Measurements from ENCODE around the gene DHRSX.
"Not testable (repeated sequence)": the region's sequence is repeated elsewhere in the genome, so short reads cannot be mapped to it uniquely, and the experiment has no call there.

The DHRSX gene

DNA sequence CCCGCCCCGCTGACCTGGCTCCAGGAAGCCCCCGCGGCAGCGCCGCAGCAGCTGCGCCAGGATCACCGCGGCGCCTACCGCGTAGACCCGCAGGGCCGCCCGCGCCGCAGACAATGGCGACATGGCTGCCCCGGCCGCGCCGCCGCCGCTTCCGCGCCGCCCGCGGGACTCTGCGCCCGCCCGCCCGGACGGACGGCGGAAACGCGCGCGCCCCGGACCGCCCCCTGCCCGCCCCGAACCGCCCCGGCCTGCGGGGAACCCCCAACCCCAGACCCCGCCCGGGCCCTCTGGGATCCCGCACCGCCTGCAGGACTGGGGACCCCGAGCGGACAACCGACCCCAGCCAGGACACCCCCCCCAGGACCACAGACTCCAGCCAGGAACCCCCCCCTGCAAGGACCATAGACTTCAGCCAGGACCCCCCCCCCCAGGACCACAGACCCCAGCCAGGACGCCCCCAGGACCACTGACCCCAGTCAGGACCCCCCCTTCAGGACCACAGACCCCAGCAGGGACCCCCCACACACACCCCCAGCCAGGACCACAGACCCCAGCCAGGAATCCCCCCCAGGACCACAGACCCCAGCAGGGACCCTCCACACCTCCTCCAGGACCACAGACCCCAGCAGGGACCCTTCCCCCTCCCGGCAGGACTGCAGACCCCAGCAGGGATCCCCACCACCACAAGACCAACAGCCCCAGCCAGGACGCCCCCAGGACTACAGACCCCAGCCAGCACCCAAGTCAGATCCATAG, at the start of gene DHRSX, which contains the start of gene ZBED1:
TSS of gene DHRSX (minus strand) at position 174 of the 756 bp plus-strand sequence. CDS start at position 123, 51 bp downstream.
TSS of gene ZBED1 (minus strand) at position 174 of the 756 bp plus-strand sequence. CDS start 10,257 bp downstream, outside the sequence.
- DNase-seq (ENCODE audit: low read depth) = peak; percentile 17

DNA sequence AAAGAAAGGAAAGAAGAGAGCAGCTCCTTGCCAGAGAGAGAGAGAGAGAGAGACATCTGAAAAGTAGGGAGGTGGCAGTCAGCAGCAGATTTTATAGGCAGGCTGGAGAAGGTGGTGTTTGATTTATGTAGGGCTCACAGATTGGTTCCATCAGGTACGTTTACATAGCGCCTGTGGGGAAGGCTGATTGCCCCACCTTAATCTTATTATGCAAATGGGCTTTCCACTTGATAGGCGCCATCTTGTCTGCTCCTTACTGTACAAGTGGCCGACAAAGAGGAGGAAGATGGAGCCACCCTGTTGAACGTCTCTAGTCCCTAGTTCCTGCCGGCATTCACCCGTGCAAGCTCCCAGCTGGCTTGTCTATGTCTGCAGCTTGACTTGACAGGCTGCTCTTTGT, 49.1 kb upstream of the DHRSX start:
- no peak for DNase-seq (ENCODE audit: low read depth)

DNA sequence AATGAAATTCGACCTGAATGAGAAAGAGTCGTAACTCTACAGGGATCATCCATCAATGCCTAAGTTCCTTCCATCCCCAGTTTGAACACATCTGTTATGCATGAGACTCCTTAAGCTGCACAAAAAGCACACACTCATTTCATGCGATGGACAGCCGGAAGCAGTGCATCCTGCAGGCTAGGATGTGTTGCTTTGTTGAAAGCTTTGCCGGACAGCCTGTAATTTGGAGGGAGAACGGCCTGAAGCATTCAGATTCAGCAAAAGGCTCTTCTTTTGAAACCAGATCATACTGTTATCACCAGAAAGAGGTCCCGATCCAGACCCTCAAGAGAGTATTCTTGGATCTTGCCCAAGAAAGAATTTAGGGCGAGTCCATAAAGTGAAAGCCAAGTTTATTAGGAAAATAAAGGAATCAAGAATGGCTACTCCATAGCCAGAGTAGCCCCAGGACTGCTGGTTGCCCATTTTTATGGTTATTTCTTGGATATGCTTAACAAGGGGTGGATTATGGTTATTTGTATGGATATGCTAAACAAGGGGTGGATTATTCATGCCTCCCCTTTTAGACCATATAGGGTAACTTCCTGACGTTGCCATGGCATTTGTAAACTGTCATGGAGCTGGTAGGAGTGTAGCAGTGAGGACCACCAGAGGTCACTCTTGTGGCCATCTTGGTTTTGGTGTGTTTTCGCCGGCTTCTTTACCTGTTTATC, 48.1 kb upstream of the DHRSX start:
- no peak for DNase-seq (ENCODE audit: low read depth)

GRCh38 chrX:2547736-2548135, 47.0 kb upstream of the DHRSX start:
- DNase-seq (ENCODE audit: low read depth) = no peak

DNA sequence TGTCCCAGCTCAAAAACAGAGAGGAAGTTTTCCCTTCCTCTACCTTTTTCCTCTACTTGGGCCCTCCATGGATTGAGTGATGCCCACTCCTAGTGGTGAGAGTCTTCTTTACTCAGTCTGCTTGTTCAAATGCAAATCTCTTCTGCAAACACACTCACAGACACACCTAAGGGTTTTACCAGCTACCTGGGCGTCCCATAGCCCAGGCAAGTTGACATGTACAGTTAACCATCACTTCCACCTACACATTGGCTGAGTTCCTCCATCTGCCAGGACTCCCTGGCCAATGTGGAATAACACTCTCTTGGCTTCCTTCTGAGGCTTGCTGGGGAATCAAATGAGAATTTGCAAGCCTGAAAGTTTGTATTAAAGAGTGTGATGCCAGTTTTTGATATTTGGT, 45.7 kb upstream of the DHRSX start:
- no peak for DNase-seq (ENCODE audit: low read depth)

DNA sequence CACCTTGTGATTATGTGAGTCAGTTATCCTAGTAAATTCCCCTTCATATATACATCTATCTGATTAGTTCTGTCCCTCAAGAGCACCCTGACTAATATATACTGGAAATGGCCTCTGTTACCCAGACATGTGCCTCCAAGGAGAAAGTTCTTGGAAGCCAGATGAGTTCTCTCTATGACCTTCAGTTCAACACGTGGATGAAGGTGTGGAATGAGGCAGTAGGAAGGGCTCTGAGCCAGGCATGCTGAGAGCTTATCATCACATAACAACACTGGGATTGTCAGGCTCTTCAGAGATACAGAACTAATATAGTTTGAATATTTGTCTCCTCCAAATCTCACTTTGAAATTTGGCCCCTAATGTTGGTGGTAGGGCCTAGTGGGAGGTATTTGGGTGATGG, 44.4 kb upstream of the DHRSX start:
- DNase-seq (ENCODE audit: low read depth) = no peak

GRCh38 chrX:2542826-2543521, 42.2 kb upstream of the DHRSX start:
- DNase-seq (ENCODE audit: low read depth) = no peak

DNA sequence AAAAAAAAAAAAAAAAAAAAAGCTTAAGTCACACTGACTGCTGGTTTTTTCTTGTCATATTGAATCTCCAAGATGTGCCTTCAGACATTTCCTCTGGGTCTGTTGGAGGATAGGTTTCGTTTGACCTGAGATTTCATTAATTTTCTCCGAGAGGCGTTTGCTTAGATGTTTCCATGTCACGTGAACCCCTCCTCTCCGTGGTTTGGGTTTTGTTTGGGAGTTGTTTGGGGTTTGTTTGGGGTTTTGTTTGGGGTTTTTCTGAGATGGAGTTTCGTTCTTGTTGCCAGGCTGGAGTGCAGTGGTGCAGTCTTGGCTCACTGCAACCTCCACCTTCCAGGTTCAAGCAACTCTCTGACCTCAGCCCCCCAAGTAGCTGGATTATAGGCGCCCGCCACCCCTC, 40.8 kb upstream of the DHRSX start:
- no peak for DNase-seq (ENCODE audit: low read depth)

DNA sequence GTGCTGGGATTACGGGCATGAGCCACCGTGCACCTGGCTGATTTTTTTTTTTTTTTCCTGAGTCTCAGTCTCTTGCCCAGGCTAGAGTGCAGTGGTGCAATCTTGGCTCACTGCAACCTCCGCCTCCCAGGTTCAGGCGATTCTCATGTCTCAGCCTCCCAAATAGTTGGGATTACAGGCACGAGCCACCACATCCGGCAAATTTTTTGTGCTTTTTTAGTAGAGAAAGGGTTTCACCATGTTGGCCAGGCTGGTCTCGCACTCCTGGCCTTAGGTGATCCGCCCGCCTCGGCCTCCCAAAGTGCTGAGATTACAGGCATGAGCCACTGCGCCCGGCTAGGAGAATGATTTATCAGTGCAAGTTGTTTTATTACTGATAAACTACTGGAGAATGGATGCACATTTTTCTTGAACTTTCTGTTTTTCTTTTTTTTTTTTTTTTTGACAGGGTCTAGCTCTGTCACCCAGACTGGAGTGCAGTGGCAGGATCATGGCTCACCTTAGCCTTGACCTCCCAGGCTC, 39.7 kb upstream of the DHRSX start:
- no peak for DNase-seq (ENCODE audit: low read depth)

DNA sequence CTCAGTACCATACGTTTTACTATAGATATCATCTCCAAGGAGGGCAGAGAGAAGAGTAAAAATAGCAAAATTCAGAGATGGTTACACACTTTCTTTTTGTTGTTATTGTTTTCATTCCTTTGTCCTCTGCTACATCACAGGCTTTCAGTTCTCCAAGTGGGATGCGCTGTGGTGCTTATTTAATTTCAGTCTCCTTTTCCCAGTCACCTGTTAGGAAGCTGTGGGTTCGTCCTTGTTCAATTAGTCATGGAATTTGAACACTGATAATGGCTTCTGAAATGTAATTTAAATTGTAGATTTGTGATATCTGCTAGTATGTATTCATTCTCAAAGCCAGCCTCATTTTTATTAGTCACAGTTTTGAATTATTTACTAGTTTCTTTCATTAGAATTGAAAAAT, 38.8 kb upstream of the DHRSX start:
- no peak for DNase-seq (ENCODE audit: low read depth)

- no peak for DNase-seq (ENCODE audit: low read depth)
Measured at GRCh38 chrX:2538031-2538757, 37.4 kb upstream of the DHRSX start.

GRCh38 chrX:2536974-2537373, 36.2 kb upstream of the DHRSX start:
- DNase-seq (ENCODE audit: low read depth) = no peak

DNA sequence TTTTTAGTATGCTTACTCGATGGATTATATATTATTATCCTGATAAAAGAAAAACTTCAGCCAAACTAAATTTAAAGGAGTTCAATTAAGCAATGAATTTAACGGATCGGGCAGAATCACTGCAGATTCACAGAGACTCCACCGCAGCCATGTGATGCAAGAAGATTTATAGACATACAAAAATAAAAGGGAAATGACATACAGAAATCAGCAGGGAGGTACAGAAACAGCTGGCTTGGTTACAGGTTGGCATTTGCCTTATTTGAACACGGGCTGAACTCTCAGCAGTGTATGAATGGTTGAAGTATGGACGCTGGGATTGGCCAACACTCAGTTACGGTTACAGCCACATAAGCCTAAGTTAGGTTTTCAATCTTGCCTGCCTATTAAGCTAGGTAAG, 35.4 kb upstream of the DHRSX start:
- no peak for DNase-seq (ENCODE audit: low read depth)

DNA sequence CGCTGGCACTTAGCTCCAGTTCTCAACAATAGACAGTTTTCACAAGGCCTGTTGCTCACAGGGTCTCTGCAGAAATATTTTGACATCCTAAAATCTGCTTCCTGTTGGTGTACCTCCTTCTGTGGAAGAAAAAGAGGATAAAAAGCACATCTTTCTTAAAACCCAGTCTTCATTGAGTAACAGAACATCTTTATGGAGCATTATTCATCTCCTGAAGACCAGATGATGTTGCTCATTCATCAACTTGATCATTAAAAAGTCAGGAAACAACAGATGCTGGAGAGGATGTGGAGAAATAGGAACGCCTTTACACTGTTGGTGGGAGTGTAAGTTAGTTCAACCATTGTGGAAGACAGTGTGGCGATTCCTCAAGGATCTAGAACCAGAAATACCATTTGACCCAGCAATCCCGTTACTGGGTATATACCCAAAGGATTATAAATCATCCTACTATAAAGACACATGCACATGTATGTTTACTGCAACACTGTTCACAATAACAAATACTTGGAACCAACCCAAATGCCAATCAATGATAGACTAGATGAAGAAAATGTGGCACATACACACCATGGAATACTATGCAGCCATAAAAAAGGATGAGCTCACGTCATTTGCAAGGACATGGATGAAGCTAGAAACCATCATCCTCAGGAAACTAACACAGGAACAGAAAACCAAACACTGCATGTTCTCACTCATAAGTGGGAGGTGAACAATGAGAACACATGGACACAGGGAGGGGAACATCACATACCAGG, 33.7 kb upstream of the DHRSX start:
- not testable (repeated sequence) for DNase-seq (ENCODE audit: low read depth)

DNA sequence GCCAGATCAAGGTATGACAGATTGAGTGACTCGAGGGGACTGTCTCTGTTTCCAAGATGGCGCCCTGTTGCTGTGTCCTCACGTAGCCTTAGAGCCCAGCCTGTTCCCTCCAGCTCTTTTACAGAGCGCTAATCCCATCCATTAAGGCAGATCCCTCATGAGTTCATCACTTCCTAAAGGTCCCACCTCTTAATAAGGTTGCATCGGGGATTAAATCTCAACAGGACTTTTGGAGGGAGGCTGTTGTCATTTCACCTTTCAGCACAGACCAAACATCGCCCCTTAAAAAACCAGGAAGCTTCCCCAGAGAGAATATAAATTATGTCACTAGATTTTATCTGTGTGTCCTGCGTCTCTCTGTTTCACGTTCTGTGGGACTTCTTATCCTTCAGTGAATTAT, 32.6 kb upstream of the DHRSX start:
- DNase-seq (ENCODE audit: low read depth) = no peak

DNA sequence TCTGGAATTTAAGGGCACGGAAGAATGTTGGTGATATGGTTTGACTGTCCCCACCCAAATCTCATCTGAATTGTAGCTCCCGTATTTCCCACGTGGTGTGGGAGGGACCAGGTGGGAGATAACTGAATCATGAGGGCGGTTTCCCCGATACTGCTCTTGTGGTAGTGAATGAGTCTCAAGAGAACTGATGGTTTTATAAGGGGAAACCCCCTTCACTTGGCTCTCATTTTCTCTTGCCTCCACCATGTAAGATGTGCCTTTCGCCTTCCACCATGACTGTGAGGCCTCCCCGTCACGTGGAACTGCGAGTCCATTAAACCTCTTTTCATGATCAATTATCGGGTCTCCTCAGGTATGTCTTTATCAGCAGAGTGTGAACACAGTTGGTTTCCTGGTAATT, 25.6 kb upstream of the DHRSX start:
- no peak for DNase-seq (ENCODE audit: low read depth)

GRCh38 chrX:2523911-2524310, 23.1 kb upstream of the DHRSX start:
- no peak for DNase-seq (ENCODE audit: low read depth)

GRCh38 chrX:2521927-2522386, 21.2 kb upstream of the DHRSX start:
- DNase-seq (ENCODE audit: low read depth) = no peak

DNA sequence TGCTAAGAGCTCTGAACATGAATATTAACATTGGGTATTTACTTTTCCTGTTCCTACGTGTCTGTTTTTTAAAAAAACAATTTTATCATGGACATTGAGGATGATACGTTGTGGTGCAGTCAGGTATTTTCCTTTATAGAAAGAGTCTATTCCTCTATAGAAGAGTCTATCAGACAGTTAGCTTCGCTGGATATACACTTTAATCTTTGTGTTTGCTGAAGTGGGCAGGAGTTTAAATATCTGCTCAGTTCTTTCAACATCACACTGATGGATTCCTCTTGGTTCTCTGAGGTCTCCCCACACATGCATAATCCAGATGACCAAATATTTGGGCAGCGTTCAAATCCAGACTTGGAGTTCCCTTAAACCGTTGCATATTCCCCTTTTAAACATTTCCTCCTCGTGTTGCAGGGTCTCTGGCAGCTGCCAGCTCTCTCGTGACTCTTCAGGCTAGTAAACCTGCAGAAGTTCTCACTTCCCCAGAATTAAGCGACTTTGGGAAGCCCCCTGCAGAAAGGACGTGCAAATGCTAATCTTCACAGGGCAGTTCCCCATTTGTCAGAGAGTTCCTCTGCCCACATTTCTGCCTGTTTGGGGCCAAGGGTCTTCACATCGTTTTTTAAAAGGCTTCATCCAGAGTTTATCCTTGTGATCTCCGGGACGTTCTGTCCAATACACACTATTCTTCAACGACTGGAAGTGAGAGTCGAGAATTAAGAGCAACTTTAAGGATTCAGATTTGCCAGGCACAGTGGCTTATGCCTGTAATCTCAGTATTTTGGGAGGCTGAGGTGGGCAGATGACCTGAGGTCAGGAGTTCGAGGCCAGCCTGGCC, 20.5 kb upstream of the DHRSX start:
- no peak for DNase-seq (ENCODE audit: low read depth)

GRCh38 chrX:2520539-2520938, 19.8 kb upstream of the DHRSX start:
- DNase-seq (ENCODE audit: low read depth) = no peak
